ENCODE measurements around the gene B4GAT1.
A peak's percentile ranks its signal among the peaks of the same experiment; 100 is the strongest.

The B4GAT1 gene

DNA sequence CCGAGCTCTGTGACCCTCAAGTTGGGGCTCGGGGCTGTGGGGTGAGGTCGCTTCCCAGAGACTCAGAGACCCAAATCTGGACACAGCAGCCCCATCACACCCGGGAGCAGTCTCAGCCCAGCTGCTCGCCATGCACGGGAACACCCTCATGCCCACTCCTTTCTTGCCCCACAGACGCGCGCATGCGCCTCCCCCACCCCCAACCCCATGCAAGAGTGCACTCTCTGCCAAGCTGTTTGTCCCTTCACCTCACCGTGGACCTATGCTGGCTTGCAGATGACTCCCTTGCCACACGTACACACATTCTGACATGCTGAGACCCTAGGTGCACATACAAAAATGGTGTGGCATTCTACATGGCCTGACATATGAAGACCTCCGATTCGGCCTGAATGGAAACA is 30.1 kb downstream of the B4GAT1 start:
- TF ChIP-seq, protein P1, sequence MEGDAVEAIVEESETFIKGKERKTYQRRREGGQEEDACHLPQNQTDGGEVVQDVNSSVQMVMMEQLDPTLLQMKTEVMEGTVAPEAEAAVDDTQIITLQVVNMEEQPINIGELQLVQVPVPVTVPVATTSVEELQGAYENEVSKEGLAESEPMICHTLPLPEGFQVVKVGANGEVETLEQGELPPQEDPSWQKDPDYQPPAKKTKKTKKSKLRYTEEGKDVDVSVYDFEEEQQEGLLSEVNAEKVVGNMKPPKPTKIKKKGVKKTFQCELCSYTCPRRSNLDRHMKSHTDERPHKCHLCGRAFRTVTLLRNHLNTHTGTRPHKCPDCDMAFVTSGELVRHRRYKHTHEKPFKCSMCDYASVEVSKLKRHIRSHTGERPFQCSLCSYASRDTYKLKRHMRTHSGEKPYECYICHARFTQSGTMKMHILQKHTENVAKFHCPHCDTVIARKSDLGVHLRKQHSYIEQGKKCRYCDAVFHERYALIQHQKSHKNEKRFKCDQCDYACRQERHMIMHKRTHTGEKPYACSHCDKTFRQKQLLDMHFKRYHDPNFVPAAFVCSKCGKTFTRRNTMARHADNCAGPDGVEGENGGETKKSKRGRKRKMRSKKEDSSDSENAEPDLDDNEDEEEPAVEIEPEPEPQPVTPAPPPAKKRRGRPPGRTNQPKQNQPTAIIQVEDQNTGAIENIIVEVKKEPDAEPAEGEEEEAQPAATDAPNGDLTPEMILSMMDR (IDR thresholded peaks at IDR 0.05; ENCODE audit: low read depth, low read length, missing control alignments), result no peak
- DNase-seq (ENCODE audit: extremely low read depth, low read depth), result peak; percentile 36
- no peak overlapping the region; the same call in 1 of the 2 replicates for H3K4me3 ChIP-seq (replicated peaks; ENCODE audit: low read depth, low read length)

DNA sequence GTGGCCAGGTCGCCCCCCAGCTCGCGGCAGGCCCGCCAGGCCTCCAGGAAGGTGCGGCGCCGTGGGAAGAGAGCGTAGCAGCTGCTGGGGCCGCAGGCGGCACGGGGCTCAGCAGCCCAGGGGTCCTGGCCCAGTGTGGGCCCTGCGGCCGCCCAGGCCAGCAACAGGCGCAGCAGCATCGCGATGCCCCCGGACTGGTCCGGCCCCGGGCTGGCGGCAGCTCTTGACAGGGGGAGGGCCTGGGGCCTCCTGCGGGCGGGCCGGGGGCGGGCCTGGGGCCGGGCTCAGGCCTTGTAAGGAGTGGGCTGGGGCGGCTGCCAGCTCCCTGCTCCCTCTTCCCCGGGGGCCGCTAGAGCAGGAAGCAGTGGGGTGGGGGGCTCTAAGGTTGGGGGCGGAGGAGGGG is 30.6 kb downstream of the B4GAT1 start, which contains the start of gene CD248:
CD248 (minus strand) TSS at position 196 of the 403 bp plus-strand sequence; CDS start at position 179, 17 bp downstream.
- H3K4me3 ChIP-seq (replicated peaks; ENCODE audit: low read depth, low read length), result peak within 1 kb of the TSS; percentile 58
- TF ChIP-seq, protein P1 (IDR thresholded peaks at IDR 0.05; ENCODE audit: low read depth, low read length, missing control alignments), result no peak
- DNase-seq (ENCODE audit: extremely low read depth, low read depth), result no peak

DNA sequence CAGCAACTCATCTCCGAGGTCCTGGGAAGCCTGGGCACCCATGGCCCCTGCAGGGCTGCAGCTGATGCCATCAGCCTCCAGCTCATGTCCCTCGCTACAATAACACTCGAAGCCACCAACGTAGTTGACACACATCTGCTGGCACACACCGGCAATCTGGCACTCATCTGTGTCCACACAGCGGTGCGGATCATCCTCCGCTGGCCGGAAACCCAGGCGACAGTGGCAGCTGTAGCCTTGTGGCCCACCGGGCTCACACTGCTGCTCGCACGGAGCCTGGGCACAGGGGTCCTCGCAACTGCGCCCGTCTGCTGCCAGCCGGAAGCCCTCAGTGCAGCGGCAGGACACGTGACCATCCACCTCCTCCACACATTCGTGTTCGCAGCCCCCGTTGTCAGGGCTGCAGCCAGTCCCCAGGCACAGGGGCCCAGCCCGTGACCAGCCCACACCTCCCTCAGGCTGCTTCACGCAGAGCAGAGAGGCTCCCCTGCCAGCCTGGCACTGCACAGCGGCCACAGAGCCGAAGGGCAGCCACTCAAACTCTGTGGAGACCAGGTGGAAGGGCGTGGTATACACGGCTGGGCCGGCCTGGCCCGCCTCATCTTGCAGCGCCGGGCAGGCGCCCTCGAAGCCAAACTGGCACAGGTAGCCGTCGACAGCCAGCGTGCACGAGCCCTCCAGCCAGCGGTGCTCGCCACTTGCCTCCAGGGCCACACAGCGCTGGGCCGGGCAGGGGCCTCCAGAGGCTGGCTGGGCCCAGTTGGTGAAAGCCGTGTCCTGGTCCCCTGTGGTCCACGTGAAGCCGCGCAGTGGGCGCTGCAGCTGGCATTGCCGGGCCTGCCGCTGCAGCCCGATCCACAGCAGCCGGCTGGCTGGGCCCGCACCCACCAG is 31.3 kb downstream of the B4GAT1 start:
- peak overlapping the region; percentile 58 for H3K4me3 ChIP-seq (replicated peaks; ENCODE audit: low read depth, low read length)
- no peak for DNase-seq (ENCODE audit: extremely low read depth, low read depth)
- TF ChIP-seq, protein P1 (IDR thresholded peaks at IDR 0.05; ENCODE audit: low read depth, low read length, missing control alignments), result no peak

DNA sequence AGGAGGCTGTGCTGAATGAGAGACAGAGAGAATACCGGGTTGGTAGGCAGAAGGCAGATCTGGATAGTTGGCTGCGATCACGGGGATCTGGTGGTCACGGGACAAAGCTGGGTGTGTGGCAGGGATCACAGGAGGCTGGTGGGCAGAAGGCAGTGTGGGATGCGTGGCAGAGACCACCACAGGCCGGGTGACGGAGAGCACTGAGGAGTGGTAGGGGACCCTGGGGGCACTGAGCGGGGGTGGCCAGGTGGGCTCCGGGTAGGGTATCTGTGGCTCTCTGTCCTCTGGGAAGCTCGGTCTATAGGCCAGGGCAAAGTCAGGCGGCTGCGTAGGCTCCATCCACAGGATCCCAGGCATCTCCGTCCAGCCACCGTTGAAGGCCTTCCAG is 31.9 kb downstream of the B4GAT1 start:
- no peak for DNase-seq (ENCODE audit: extremely low read depth, low read depth)
- peak overlapping the region; percentile 58 for H3K4me3 ChIP-seq (replicated peaks; ENCODE audit: low read depth, low read length)
- TF ChIP-seq, protein P1 (IDR thresholded peaks at IDR 0.05; ENCODE audit: low read depth, low read length, missing control alignments), result no peak

DNA sequence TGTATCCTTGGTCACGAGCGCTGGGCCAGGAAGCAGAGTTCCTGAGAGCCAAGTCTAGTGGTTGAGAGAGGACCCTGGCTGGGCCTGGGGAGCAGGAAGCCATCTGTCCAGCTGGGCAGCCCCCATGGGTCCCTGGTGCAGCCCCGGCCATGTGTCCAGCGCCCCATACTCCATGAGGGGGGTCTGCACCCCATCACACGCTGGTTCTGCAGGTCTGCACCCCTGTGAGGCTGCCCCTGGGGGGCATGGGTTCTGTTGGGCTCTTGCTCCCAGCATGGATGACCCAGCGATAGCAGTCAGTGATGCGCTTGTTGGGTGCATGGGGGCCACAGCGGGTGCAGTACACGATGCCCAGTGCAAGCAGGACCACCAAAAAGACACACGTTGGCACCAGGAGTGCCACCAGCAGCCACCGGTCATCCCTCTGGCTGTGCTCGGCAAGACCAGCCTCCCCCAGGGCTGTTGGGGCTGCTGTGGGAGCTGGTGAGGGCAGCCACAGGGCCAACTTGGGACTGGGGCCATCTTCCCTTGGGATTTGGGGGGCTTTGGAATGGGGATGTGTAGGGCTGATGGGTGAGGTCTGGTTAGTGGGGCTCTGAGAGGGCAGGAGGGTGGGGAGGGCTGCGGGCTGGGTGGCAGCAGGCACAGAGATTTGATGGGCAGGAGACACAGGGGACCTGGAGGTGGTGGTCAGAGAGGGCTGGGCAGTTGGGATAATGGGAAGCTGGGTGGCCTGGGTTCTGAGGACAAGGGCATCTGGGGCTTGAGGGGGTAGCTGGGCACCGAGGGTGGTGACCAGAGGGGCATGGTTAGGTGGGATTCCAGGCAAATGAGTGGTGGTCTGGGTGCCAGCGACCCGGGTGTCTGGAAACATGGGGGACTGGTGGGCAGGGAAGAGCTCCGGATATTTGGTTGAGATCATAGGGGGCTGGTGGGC is 32.6 kb downstream of the B4GAT1 start:
- TF ChIP-seq, protein P1 (IDR thresholded peaks at IDR 0.05; ENCODE audit: low read depth, low read length, missing control alignments), result no peak
- peak overlapping the region; percentile 58 for H3K4me3 ChIP-seq (replicated peaks; ENCODE audit: low read depth, low read length)

DNA sequence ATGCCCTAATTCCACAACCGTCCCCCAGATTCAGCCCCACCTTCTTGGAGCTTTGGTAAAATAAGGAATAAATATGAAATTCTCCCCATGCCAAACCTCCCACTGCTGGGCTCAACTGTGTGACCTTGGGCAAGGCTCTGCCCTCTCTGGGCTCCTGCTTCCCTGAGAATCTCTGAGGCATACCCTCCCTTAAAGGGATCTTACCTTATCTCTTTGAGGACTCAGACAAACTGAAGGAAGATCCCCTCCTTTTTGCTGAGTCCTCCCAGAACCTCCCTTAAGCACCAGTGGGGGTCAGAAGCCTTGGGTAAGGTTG is 33.3 kb downstream of the B4GAT1 start:
- peak overlapping the region; percentile 58 for H3K4me3 ChIP-seq (replicated peaks; ENCODE audit: low read depth, low read length)
- TF ChIP-seq, protein P1 (IDR thresholded peaks at IDR 0.05; ENCODE audit: low read depth, low read length, missing control alignments), result no peak
- no peak for DNase-seq (ENCODE audit: extremely low read depth, low read depth)

More for the DNA sequence above, 32.6 kb downstream of the B4GAT1 start:
- DNase-seq (ENCODE audit: extremely low read depth, low read depth), result no peak
